Activated CD8-positive, alpha-beta memory T cell treated with anti-CD3 and anti-CD28 coated beads, Interleukin-2, amount 10 ng/mL, durations not matched to agents 7 days and 5 days (primary cell): Measurements from ENCODE around the gene ANKRD29. TPM values are rescaled to one million over a fixed set of nuclear protein-coding genes. Genes with fewer than 3 reads are reported as not detected.

Source experiments
- ATAC-seq: fragments of 150-1000 bp; cut with Tn5 transposase; one replicate; pipeline ENCODE4 v1.10.0; 2021; ENCODE audit warnings: moderate library complexity
- CTCF ChIA-PET: fragments of 350-600 bp; sonication (Branson Sonifier 250); formaldehyde crosslinking; loops from one replicate; lab custom pipeline; 2021; ENCODE audit warnings: antibody characterized with exemption; lab: Charles Lee
- DNase-seq: peaks from one replicate; pipeline ENCODE4 v3.0.0-alpha.2; 2020
- H3K27ac Mint-ChIP-seq: one replicate; pipeline ENCODE4 v1.8.0; 2021; ENCODE audit warnings: mild to moderate bottlenecking, mixed read lengths
- H3K27me3 Mint-ChIP-seq: one replicate; pipeline ENCODE4 v1.8.0; 2021; ENCODE audit warnings: mixed read lengths
- H3K36me3 Mint-ChIP-seq: one replicate; pipeline ENCODE4 v1.8.0; 2021; ENCODE audit warnings: mild to moderate bottlenecking, mixed read lengths
- H3K4me1 Mint-ChIP-seq: one replicate; pipeline ENCODE4 v1.8.0; 2021; ENCODE audit warnings: mixed read lengths
- H3K4me3 Mint-ChIP-seq: one replicate; pipeline ENCODE4 v1.8.0; 2021; ENCODE audit warnings: mild to moderate bottlenecking, moderate library complexity, mixed read lengths
- H3K9me3 Mint-ChIP-seq: one replicate; pipeline ENCODE4 v1.8.0; 2022; ENCODE audit warnings: low read depth, mixed read lengths
- total RNA-seq, 2 experiments: library from RNA; stranded (reverse); gene quantifications; one replicate each; pipeline ENCODE4 v1.2.3, GENCODE V29; 2021

The ANKRD29 gene
- total RNA-seq, 2 experiments from 2014 or later: not detected

- ATAC-seq: no peak
- Mint-ChIP-seq H3K36me3 (no peaks in the 10 kb centered on the region), H3K4me1 (peaks cover 5% of the 10 kb centered on the region), H3K27me3 (peaks cover 30% of the 10 kb centered on the region), H3K4me3 (no peak overlapping the region), H3K9me3 (no peaks in the 10 kb centered on the region), H3K27ac (no peak overlapping the region)
- DNase-seq: no peak
- CTCF ChIA-PET: interaction anchor here (0.9 kb wide), 1 partner anchor 28 kb away, joined by 3 read pairs; no protein-coding TSS in a partner anchor
Measured at GRCh38 chr18:23675236-23675635, 12.5 kb upstream of the ANKRD29 start.

DNA sequence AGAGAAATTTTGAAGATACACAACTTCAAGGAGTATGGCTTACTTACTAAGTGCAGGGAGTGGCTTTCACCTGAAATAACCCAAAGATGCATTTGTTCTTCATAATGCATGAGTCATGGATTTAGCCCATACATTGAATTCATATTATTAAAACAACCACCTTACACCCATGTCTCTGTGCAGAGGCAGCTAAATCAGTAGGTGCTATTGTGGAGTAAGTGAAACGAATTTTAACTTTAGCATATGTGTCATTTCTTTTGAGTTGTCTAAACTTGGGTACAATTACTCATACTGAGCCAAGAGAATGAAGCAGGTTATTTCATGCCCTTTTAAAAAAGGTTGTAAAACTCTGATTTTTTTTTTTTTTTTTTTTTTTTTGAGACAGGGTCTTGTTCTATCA is 11.0 kb upstream of the ANKRD29 start:
- Mint-ChIP-seq H3K27me3 (peaks cover 34% of the 10 kb centered on the region), H3K9me3 (no peaks in the 10 kb centered on the region)
- ATAC-seq: no peak

GRCh38 chr18:23671564-23671963 is 8.9 kb upstream of the ANKRD29 start:
- DNase-seq: no peak
- H3K27me3 Mint-ChIP-seq: peaks cover 31% of the 10 kb centered on the region
- H3K36me3 Mint-ChIP-seq: no peaks in the 10 kb centered on the region
- H3K27ac Mint-ChIP-seq: no peak overlapping the region
- H3K4me1 Mint-ChIP-seq: peaks cover 5% of the 10 kb centered on the region
- no peak for ATAC-seq
- CTCF ChIA-PET: no interaction called here
- H3K4me3 Mint-ChIP-seq: no peak overlapping the region
- no peaks in the 10 kb centered on the region for H3K9me3 Mint-ChIP-seq

More for the DNA sequence above, 11.0 kb upstream of the ANKRD29 start:
- no peak for DNase-seq
- peaks cover 5% of the 10 kb centered on the region for H3K4me1 Mint-ChIP-seq
- no peaks in the 10 kb centered on the region for H3K36me3 Mint-ChIP-seq
- H3K4me3 Mint-ChIP-seq: no peak overlapping the region
- no peak overlapping the region for H3K27ac Mint-ChIP-seq
- CTCF ChIA-PET: interaction anchor here (0.6 kb wide), 1 partner anchor 51 kb away, joined by 5 read pairs; no protein-coding TSS in a partner anchor

DNA sequence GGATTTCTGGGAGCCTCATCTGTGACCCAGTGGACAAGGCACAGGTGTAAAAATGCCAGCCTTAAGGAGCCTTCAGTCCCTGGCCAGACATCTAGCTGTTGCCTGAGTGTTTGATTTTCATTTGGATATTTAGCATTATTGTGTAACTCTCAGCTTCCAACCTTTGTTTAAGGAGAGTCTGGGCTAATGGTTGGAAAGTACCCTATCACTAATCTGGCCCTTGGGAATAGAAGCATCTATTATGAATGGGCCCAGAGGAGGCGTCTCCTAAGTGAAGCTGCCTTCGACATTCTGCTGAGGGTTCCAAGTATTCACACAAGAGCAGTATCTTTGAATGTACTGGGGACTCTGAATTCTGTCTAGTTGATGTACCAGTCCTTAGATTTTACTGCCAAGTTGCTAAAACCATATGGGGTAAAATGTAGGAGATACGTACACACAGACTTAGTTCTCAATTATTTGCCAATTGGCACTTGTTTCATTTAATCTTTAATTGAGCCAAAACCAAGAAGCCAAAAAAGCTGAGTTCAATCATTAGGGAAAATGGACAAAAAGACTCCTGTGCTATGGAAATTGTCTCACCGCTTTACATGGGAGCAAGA is 7.2 kb upstream of the ANKRD29 start:
- ATAC-seq (no peak), DNase-seq (no peak)
- H3K27me3 Mint-ChIP-seq: peaks cover 34% of the 10 kb centered on the region
- no peaks in the 10 kb centered on the region for H3K9me3 Mint-ChIP-seq
- no peak overlapping the region for H3K4me3 Mint-ChIP-seq
- CTCF ChIA-PET: no interaction called here
- no peak overlapping the region for H3K27ac Mint-ChIP-seq
- H3K36me3 Mint-ChIP-seq: no peaks in the 10 kb centered on the region
- H3K4me1 Mint-ChIP-seq: peaks cover 5% of the 10 kb centered on the region

- Mint-ChIP-seq H3K4me1 (peaks cover 5% of the 10 kb centered on the region), H3K4me3 (no peak overlapping the region), H3K9me3 (no peaks in the 10 kb centered on the region), H3K27ac (no peak overlapping the region), H3K27me3 (peaks cover 38% of the 10 kb centered on the region), H3K36me3 (no peaks in the 10 kb centered on the region)
- no peak for DNase-seq
- ATAC-seq: no peak
- CTCF ChIA-PET: no interaction called here
Measured at GRCh38 chr18:23669202-23669766, 6.6 kb upstream of the ANKRD29 start.

DNA sequence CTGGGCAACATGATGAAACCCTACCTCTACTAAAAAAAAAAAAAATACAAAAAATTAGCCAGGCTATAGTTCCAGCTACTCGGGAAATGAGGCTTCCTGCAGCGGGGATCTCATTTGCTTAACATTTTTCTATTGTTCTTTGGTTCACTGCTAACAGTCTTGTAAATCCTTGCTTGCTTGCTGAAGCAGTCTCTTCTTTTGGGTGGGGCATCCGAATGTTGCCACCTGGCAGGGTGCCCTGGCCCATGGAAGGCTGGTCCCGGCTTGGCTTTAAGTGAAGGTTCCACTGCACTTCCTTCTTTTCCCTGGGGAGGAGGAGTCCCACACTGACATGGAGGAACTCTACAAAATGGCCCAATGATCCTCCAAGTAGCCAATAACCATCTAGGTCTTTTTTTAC is 6.0 kb upstream of the ANKRD29 start:
- no peak for DNase-seq
- CTCF ChIA-PET: no interaction called here
- Mint-ChIP-seq H3K9me3 (no peaks in the 10 kb centered on the region), H3K27ac (no peak overlapping the region), H3K27me3 (peaks cover 40% of the 10 kb centered on the region), H3K4me3 (no peak overlapping the region), H3K4me1 (peaks cover 5% of the 10 kb centered on the region), H3K36me3 (no peaks in the 10 kb centered on the region)
- no peak for ATAC-seq

- no peaks in the 10 kb centered on the region for H3K9me3 Mint-ChIP-seq
- H3K27me3 Mint-ChIP-seq: peaks cover 52% of the 10 kb centered on the region
- ATAC-seq: no peak
- CTCF ChIA-PET: interaction anchor here (1.7 kb wide), 1 partner anchor 10 kb away, joined by 4 read pairs; no protein-coding TSS in a partner anchor
- no peak overlapping the region for H3K4me3 Mint-ChIP-seq
- DNase-seq: no peak
- H3K4me1 Mint-ChIP-seq: peaks cover 9% of the 10 kb centered on the region
- H3K27ac Mint-ChIP-seq: no peak overlapping the region
- peaks cover 3% of the 10 kb centered on the region for H3K36me3 Mint-ChIP-seq
Measured at GRCh38 chr18:23667114-23667513, 4.4 kb upstream of the ANKRD29 start.

GRCh38 chr18:23664674-23665073 is 2.0 kb upstream of the ANKRD29 start:
- Mint-ChIP-seq H3K27me3 (peaks cover 69% of the 10 kb centered on the region), H3K9me3 (no peaks in the 10 kb centered on the region), H3K27ac (no peak overlapping the region), H3K4me1 (peaks cover 15% of the 10 kb centered on the region), H3K4me3 (no peak overlapping the region), H3K36me3 (peaks cover 3% of the 10 kb centered on the region)
- CTCF ChIA-PET: interaction anchor here (1.1 kb wide), 1 partner anchor 43 kb away, joined by 3 read pairs; no protein-coding TSS in a partner anchor
- DNase-seq (no peak), ATAC-seq (no peak)

GRCh38 chr18:23661735-23662308 is 889 bp downstream of the ANKRD29 start:
- no peaks in the 10 kb centered on the region for H3K9me3 Mint-ChIP-seq
- DNase-seq: no peak
- H3K36me3 Mint-ChIP-seq: peaks cover 3% of the 10 kb centered on the region
- CTCF ChIA-PET: no interaction called here
- peak overlapping the region; percentile 47 for H3K4me3 Mint-ChIP-seq
- H3K27ac Mint-ChIP-seq: no peak overlapping the region
- peak; percentile 37 for ATAC-seq
- peaks cover 75% of the 10 kb centered on the region for H3K27me3 Mint-ChIP-seq
- peaks cover 15% of the 10 kb centered on the region for H3K4me1 Mint-ChIP-seq

DNA sequence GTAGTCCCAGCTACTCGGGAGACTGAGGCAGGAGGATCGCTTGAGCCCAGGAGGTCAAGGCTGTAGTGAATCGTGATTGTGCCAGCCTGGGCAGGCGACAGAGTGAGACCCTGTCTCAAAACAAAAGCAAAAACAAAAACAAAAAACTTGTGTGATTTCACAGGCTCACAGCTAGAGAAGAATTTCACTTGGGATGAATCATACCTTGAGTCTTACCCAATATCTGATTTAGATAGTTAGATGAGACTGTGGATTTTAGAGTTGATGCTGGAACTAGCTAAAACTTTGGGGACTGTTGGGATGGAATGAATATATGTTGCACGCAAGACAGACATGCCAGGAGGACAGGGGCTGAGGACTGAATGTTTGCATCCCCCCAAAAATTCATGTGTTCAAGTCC is 4.4 kb downstream of the ANKRD29 start:
- H3K4me1 Mint-ChIP-seq: peaks cover 13% of the 10 kb centered on the region
- H3K27me3 Mint-ChIP-seq: peaks cover 54% of the 10 kb centered on the region
- H3K4me3 Mint-ChIP-seq: no peak overlapping the region
- DNase-seq: no peak
- H3K9me3 Mint-ChIP-seq: no peaks in the 10 kb centered on the region
- peaks cover 3% of the 10 kb centered on the region for H3K36me3 Mint-ChIP-seq
- CTCF ChIA-PET: no interaction called here
- no peak overlapping the region for H3K27ac Mint-ChIP-seq
- no peak for ATAC-seq

GRCh38 chr18:23652232-23652631 is 10.5 kb downstream of the ANKRD29 start:
- no peaks in the 10 kb centered on the region for H3K9me3 Mint-ChIP-seq
- CTCF ChIA-PET: interaction anchor here (0.8 kb wide), 1 partner anchor 90 kb away, joined by 3 read pairs; no protein-coding TSS in a partner anchor
- H3K4me1 Mint-ChIP-seq: no peaks in the 10 kb centered on the region
- no peak overlapping the region for H3K27ac Mint-ChIP-seq
- H3K4me3 Mint-ChIP-seq: no peak overlapping the region
- peaks cover 33% of the 10 kb centered on the region for H3K27me3 Mint-ChIP-seq
- no peak for ATAC-seq
- H3K36me3 Mint-ChIP-seq: no peaks in the 10 kb centered on the region
- no peak for DNase-seq

DNA sequence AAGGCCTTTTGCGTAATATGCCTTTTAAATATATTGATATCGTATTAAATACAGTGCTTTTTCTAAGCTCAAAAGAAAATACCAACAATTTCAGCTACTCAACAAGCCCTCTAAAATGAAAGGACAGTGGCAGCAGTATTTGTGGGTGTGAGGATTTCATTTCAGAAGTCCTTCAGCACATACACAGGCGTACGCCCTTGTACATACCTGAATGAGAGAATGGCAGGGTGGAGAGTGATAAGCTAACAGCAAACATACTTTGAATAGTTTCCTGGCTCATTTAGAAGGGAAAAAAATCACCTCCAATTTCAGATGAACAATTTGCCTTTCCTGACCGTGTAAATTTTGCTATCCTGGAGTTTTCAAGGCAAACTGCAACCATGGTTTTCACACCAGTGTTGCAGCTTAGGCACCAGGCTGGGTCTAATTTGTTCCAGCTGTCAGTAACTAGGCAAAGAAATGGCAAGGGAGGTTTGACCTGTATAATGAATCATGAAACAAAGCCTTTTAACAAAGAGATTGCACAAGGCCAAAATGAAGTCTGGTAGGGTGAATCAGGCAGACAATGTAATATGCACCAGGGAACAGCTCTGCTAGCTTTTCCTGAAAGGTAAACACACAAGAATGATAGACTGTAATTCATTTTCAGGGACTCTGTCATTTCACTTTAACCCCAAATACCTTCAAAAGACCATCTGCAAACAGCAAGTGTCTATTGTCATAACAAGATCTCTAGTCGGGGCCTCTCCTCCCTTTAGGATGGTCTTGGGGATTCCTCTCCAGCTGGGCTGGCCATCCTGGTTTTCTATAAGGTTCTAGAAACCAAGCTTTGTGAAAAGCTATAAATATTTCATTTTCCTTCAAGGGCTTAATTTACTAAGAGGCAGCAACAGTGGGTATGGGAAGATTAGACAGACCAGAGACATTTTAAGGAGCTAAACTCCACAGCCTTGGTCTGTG is 11.5 kb downstream of the ANKRD29 start:
- Mint-ChIP-seq H3K4me3 (no peak overlapping the region), H3K36me3 (no peaks in the 10 kb centered on the region), H3K9me3 (no peaks in the 10 kb centered on the region), H3K27ac (no peak overlapping the region), H3K4me1 (no peaks in the 10 kb centered on the region), H3K27me3 (peaks cover 35% of the 10 kb centered on the region)
- CTCF ChIA-PET: interaction anchor here (0.7 to 1.2 kb wide), 3 partner anchors 10 to 89 kb away, joined by 3 read pairs; no protein-coding TSS in a partner anchor
- no peak for ATAC-seq
- DNase-seq: no peak
